Measurements from ENCODE around the gene AKAP13. TPM values are rescaled to one million over a fixed set of nuclear protein-coding genes. Genes with fewer than 3 reads are reported as not detected.

The AKAP13 gene
- polyA plus RNA-seq, 1 of the 3 experiments (the other 2 are of a cell fraction): 8.4 TPM

DNA sequence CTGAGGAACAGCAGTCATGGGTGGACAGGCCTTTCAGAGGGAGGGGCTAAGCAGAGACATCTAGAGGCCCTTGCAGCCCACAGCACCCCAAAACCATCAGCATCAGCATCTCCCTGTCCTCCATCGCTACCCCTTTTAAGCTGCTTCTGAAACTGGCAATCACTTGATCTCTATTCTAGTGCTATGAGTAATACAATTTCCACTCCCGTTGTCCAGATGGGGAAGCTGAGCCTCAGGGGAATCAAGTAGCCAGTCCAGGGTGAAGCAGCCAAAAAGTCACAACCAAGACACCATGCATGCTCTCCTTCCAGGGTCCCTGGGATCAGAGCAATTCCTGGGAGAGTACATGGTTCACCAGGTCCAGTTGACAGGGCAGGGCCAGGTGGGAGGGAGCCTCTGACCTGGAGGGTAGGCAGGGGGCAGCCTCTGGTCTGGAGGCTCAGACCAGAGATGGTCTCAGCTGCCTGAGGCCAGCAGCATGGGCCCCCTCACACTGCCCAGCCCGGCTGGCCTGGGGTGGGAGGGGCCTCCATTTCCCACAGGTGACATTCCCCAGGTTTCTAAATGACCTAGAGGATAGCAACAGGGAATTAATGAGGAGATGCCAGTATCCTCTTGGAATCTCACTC lies 384.4 kb downstream of the AKAP13 start:
- no peaks in the 10 kb centered on the region for H3F3A ChIP-seq (replicated peaks; ENCODE audit: insufficient read depth)
- no peaks in the 10 kb centered on the region for H3K9me3 ChIP-seq
- H3K9me2 ChIP-seq: no peaks in the 10 kb centered on the region
- no peak overlapping the region for H3K4me3 ChIP-seq (ENCODE audit: low read depth in 2 of 2, low read length in 1 of 2)
- WGBS (ENCODE audit: low lambda C conversion rate): 36% methylated on average over 2 of the region's 3 CpGs
- DNase-seq: peak; percentile 73
- peak overlapping the region in 1 of 2 experiments; percentile 86; a peak in 2 of 4 replicates for H3K27ac ChIP-seq (ENCODE audit: low read depth in 2 of 2, low read length in 1 of 2)
- H3K4me1 ChIP-seq (ENCODE audit: control insufficient read depth in 1 of 2, insufficient read depth in 2 of 2, low read depth in 1 of 2, low read length in 1 of 2): peaks cover 5 to 38% of the 10 kb centered on the region in 2 experiments; a peak in 2 of 4 replicates
- H2AFZ ChIP-seq (ENCODE audit: low read depth): no peak overlapping the region
- no peak for TF ChIP-seq USF2 (IDR thresholded peaks at IDR 0.05; ENCODE audit: borderline replicate concordance, low read depth, low read length)
- no peak for TF ChIP-seq NRF1 (IDR thresholded peaks at IDR 0.05; ENCODE audit: low read depth, low read length)
- TF ChIP-seq EZH2phosphoT487 (IDR thresholded peaks at IDR 0.05; ENCODE audit: borderline replicate concordance, low read depth): no peak
- no peak for TF ChIP-seq RCOR1 (IDR thresholded peaks at IDR 0.05; ENCODE audit: low read length)
- no peak for TF ChIP-seq YY1 (IDR thresholded peaks at IDR 0.05; ENCODE audit: low read depth)
- TF ChIP-seq, protein P1, sequence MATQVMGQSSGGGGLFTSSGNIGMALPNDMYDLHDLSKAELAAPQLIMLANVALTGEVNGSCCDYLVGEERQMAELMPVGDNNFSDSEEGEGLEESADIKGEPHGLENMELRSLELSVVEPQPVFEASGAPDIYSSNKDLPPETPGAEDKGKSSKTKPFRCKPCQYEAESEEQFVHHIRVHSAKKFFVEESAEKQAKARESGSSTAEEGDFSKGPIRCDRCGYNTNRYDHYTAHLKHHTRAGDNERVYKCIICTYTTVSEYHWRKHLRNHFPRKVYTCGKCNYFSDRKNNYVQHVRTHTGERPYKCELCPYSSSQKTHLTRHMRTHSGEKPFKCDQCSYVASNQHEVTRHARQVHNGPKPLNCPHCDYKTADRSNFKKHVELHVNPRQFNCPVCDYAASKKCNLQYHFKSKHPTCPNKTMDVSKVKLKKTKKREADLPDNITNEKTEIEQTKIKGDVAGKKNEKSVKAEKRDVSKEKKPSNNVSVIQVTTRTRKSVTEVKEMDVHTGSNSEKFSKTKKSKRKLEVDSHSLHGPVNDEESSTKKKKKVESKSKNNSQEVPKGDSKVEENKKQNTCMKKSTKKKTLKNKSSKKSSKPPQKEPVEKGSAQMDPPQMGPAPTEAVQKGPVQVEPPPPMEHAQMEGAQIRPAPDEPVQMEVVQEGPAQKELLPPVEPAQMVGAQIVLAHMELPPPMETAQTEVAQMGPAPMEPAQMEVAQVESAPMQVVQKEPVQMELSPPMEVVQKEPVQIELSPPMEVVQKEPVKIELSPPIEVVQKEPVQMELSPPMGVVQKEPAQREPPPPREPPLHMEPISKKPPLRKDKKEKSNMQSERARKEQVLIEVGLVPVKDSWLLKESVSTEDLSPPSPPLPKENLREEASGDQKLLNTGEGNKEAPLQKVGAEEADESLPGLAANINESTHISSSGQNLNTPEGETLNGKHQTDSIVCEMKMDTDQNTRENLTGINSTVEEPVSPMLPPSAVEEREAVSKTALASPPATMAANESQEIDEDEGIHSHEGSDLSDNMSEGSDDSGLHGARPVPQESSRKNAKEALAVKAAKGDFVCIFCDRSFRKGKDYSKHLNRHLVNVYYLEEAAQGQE (IDR thresholded peaks at IDR 0.05; ENCODE audit: low read depth, low read length): no peak
- no peak for TF ChIP-seq TEAD4 (IDR thresholded peaks at IDR 0.05; ENCODE audit: borderline replicate concordance, insufficient read depth)
- TF ChIP-seq, protein P2, sequence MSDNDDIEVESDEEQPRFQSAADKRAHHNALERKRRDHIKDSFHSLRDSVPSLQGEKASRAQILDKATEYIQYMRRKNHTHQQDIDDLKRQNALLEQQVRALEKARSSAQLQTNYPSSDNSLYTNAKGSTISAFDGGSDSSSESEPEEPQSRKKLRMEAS (IDR thresholded peaks at IDR 0.05; ENCODE audit: low read depth): no peak
- no peak for TF ChIP-seq RXRA (IDR thresholded peaks at IDR 0.05; ENCODE audit: borderline replicate concordance, low read depth)
- TF ChIP-seq MXI1 (IDR thresholded peaks at IDR 0.05; ENCODE audit: low read depth, low read length): no peak
- no peak for TF ChIP-seq RFX5 (IDR thresholded peaks at IDR 0.05; ENCODE audit: low read length)
- no peak for TF ChIP-seq TCF12 (IDR thresholded peaks at IDR 0.05)
- TF ChIP-seq, protein P3, sequence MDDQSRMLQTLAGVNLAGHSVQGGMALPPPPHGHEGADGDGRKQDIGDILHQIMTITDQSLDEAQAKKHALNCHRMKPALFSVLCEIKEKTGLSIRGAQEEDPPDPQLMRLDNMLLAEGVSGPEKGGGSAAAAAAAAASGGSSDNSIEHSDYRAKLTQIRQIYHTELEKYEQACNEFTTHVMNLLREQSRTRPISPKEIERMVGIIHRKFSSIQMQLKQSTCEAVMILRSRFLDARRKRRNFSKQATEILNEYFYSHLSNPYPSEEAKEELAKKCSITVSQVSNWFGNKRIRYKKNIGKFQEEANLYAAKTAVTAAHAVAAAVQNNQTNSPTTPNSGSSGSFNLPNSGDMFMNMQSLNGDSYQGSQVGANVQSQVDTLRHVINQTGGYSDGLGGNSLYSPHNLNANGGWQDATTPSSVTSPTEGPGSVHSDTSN (IDR thresholded peaks at IDR 0.05): no peak
- H4K20me1 ChIP-seq (ENCODE audit: insufficient read depth): 0 out of 2 replicates have a peak, but pooled peaks cover 3% of the 10 kb centered on the region
- CTCF ChIA-PET: interaction anchor here (0.7 to 2.1 kb wide), 6 partner anchors 10 to 76 kb away, joined by 3 to 11 read pairs (median 4); no protein-coding TSS in a partner anchor
- H3K4me2 ChIP-seq: no peak overlapping the region
- POLR2A ChIA-PET: interaction anchor here (0.5 to 1.6 kb wide), 3 partner anchors 14 to 28 kb away, joined by 3 to 7 read pairs (median 3); no protein-coding TSS in a partner anchor
- H3K36me3 ChIP-seq (replicated peaks in 1 of 2; ENCODE audit: control insufficient read depth in 1 of 2, insufficient read depth in 2 of 2, low read length in 1 of 2): peaks cover 0 to 3% of the 10 kb centered on the region in 2 experiments
- H3K9ac ChIP-seq: no peak overlapping the region
- no peaks in the 10 kb centered on the region for H3K79me2 ChIP-seq (ENCODE audit: insufficient read depth)
- no peaks in the 10 kb centered on the region for H3K27me3 ChIP-seq (ENCODE audit: insufficient read depth)

Measured in SK-N-SH (cell line).